HepG2 (cell line): ENCODE data around the gene PTCH1. TPM values are rescaled to one million over a fixed set of nuclear protein-coding genes. Genes with fewer than 3 reads are reported as not detected.

Source experiments
- AKNA ChIP-seq: sonication (generic); formaldehyde crosslinking; IDR thresholded peaks from 2 replicates; pipeline ENCODE4 v1.4.0; 2020; ENCODE audit warnings: missing genetic modification reagents, borderline replicate concordance
- BHLHE40 ChIP-seq: IDR thresholded peaks from 2 replicates; pipeline ENCODE4 v1.6.1; 2011; ENCODE audit warnings: low read length, improper control_type of control experiment
- E2F2 ChIP-seq: sonication (generic); formaldehyde crosslinking; IDR thresholded peaks from 2 replicates; pipeline ENCODE4 v1.4.0; 2020; ENCODE audit warnings: missing genetic modification reagents, borderline replicate concordance
- FOSL2 ChIP-seq: sonication (generic); formaldehyde crosslinking; IDR thresholded peaks from 2 replicates; pipeline ENCODE4 v1.4.0; 2020; ENCODE audit warnings: missing genetic modification reagents
- GABPB1 ChIP-seq: IDR thresholded peaks from 2 replicates; pipeline ENCODE4 v1.6.1; 2016; ENCODE audit warnings: mild to moderate bottlenecking, missing genetic modification reagents, moderate library complexity, missing compliant biosample characterization
- MYPOP ChIP-seq: sonication (generic); formaldehyde crosslinking; IDR thresholded peaks from 2 replicates; pipeline ENCODE4 v1.8.1; 2023; ENCODE audit warnings: mild to moderate bottlenecking, moderate library complexity, missing genetic modification reagents
- PLSCR1 ChIP-seq: sonication (generic); formaldehyde crosslinking; IDR thresholded peaks from 2 replicates; pipeline ENCODE4 v1.5.0; 2020; ENCODE audit warnings: missing genetic modification reagents, mild to moderate bottlenecking, borderline replicate concordance
- SAP130 ChIP-seq: IDR thresholded peaks from 2 replicates; pipeline ENCODE4 v1.6.1; 2016; ENCODE audit warnings: low read depth
- SRSF1 ChIP-seq: fragments of 200-400 bp; formaldehyde crosslinking; optimal IDR thresholded peaks from 2 replicates; pipeline ENCODE3; 2017; ENCODE audit warnings: mild to moderate bottlenecking, low read depth, low read length, moderate library complexity
- ZBTB7B ChIP-seq: sonication (generic); formaldehyde crosslinking; IDR thresholded peaks from 2 replicates; pipeline ENCODE4 v1.4.0; 2020; ENCODE audit warnings: missing genetic modification reagents
- ZFX ChIP-seq: sonication (generic); formaldehyde crosslinking; IDR thresholded peaks from 2 replicates; pipeline ENCODE4 v1.4.0; 2020; ENCODE audit warnings: mild to moderate bottlenecking, low read depth, missing genetic modification reagents, moderate library complexity
- ZNF235 ChIP-seq: sonication (generic); formaldehyde crosslinking; IDR thresholded peaks from 2 replicates; pipeline ENCODE4 v1.8.1; 2023; ENCODE audit warnings: mild to moderate bottlenecking, missing genetic modification reagents, borderline replicate concordance
- ZNF451 ChIP-seq: sonication (generic); formaldehyde crosslinking; IDR thresholded peaks from 2 replicates; pipeline ENCODE4 v1.5.0; 2020; ENCODE audit warnings: mild to moderate bottlenecking, missing genetic modification reagents
- ZNF503 ChIP-seq: sonication (generic); formaldehyde crosslinking; IDR thresholded peaks from 2 replicates; pipeline ENCODE4 v1.4.0; 2020; ENCODE audit warnings: missing genetic modification reagents
- ZNF564 ChIP-seq: sonication (generic); formaldehyde crosslinking; IDR thresholded peaks from 2 replicates; pipeline ENCODE4 v1.8.1; 2023; ENCODE audit warnings: mild to moderate bottlenecking, missing genetic modification reagents
- ZNF670 ChIP-seq: sonication (generic); formaldehyde crosslinking; IDR thresholded peaks from 2 replicates; pipeline ENCODE4 v1.8.0; 2022; ENCODE audit warnings: mild to moderate bottlenecking, missing genetic modification reagents, borderline replicate concordance
- ZNF780A ChIP-seq: sonication (generic); formaldehyde crosslinking; IDR thresholded peaks from 2 replicates; pipeline ENCODE4 v1.8.0; 2022; ENCODE audit warnings: mild to moderate bottlenecking, missing genetic modification reagents, moderate library complexity
- ZNF781 ChIP-seq: sonication (generic); formaldehyde crosslinking; IDR thresholded peaks from 2 replicates; pipeline ENCODE4 v1.5.1; 2020; ENCODE audit warnings: borderline replicate concordance, mild to moderate bottlenecking, missing genetic modification reagents; ENCODE audit errors: not compliant biosample characterization
- polyA plus RNA-seq, 8 experiments: library from polyadenylated mRNA; depleted of rRNA in 3 of 8; stranded (reverse) in 7 of 8; unstranded in 1 of 8; fragments of >200 nt; fragmentation: Illumina TruSeq in 4 of 8; extraction: Trizol in 4 of 8; gene quantifications; 2 replicates each; pipeline versions ENCODE4 v1.2.1 to v1.2.3, GENCODE V29; 2011 to 2016; ENCODE audit warnings: low read depth in 4 of 8, missing spikeins in 1 of 8, mixed read lengths in 1 of 8; ENCODE audit not compliant: insufficient read depth in 1 of 8
- total RNA-seq, 5 experiments: library from RNA; depleted of rRNA; stranded (reverse); fragments of >200 nt; fragmentation: Illumina TruSeq; extraction: Trizol; gene quantifications; 2 replicates each; pipeline ENCODE4 v1.2.3, GENCODE V29; 2016; ENCODE audit warnings: low read depth in 1 of 5

The PTCH1 gene
- total and polyA plus RNA-seq, 2 of the 13 experiments (the other 11 are each of a cell fraction or from before 2014, with no cell fraction given), result 2.8 to 3.9 TPM

- TF ChIP-seq ZBTB7B (CRISPR knock-in tag) (peak; percentile 41; the same call in 1 of the 2 replicates), PLSCR1 (no peak), MYPOP (peak; percentile 11; the same call in 1 of the 2 replicates), SRSF1 (peak; percentile 36), ZNF503 (CRISPR knock-in tag) (0 out of 2 replicates have a peak, but pooled peaks have one; percentile 47), ZNF451 (CRISPR knock-in tag) (0 out of 2 replicates have a peak, but pooled peaks have one; percentile 47), E2F2 (CRISPR knock-in tag) (no peak), AKNA (CRISPR knock-in tag) (peak; percentile 24; the same call in 1 of the 2 replicates), SAP130 (CRISPR knock-in tag) (peak; percentile 39; the same call in 1 of the 2 replicates), ZNF235 (CRISPR knock-in tag) (no peak), ZNF670 (CRISPR knock-in tag) (0 out of 2 replicates have a peak, but pooled peaks have one; percentile 6), BHLHE40 (peak; percentile 83), FOSL2 (CRISPR knock-in tag) (peak; percentile 44; the same call in 1 of the 2 replicates), ZNF780A (CRISPR knock-in tag) (no peak), ZNF781 (peak; percentile 53), ZNF564 (CRISPR knock-in tag) (0 out of 2 replicates have a peak, but pooled peaks have one; percentile 13), GABPB1 (peak; percentile 40; the same call in 1 of the 2 replicates), ZFX (CRISPR knock-in tag) (peak; percentile 74; the same call in 1 of the 2 replicates)
Measured at GRCh38 chr9:95505717-95506427, 10.9 kb downstream of the PTCH1 start (continued).
